GM23338 (cell line): ENCODE results near the gene BCAS3. TPM values are rescaled to one million over a fixed set of nuclear protein-coding genes. Genes with fewer than 3 reads are reported as not detected.

ENCODE experiments used
- ATAC-seq: fragments of 200-7000 bp; cut with Tn5 transposase; 3 replicates; pipeline ENCODE4 v1.9.1; 2020
- DNase-seq: peaks from one replicate; pipeline ENCODE4 v3.0.0-alpha.2; 2015; ENCODE audit warnings: low spot score
- H2AFZ ChIP-seq: fragments of 200-600 bp; sonication (generic); 2 replicates; pipeline ENCODE4 v1.8.0; 2016; ENCODE audit warnings: antibody characterized with exemption, mild to moderate bottlenecking, moderate library complexity
- H3F3A ChIP-seq: fragments of 200-600 bp; sonication (generic); replicated peaks from 2 replicates; pipeline ENCODE4 v1.8.0; 2017; ENCODE audit warnings: antibody characterized with exemption, mixed run types, low read depth
- H3K27ac ChIP-seq: fragments of 200-600 bp; sonication (generic); 2 replicates; pipeline ENCODE4 v1.6.1; 2016; ENCODE audit warnings: low read depth
- H3K27me3 ChIP-seq: fragments of 200-600 bp; sonication (generic); 2 replicates; pipeline ENCODE4 v1.8.0; 2016; ENCODE audit warnings: mild to moderate bottlenecking, mixed run types, moderate library complexity; ENCODE audit not compliant: insufficient read depth
- H3K36me3 ChIP-seq: fragments of 200-600 bp; sonication (generic); 2 replicates; pipeline ENCODE4 v1.8.0; 2016; ENCODE audit warnings: mild to moderate bottlenecking; ENCODE audit not compliant: insufficient read depth
- H3K4me1 ChIP-seq: fragments of 200-600 bp; sonication (generic); 2 replicates; pipeline ENCODE4 v1.8.0; 2016; ENCODE audit warnings: mild to moderate bottlenecking, moderate library complexity; ENCODE audit not compliant: insufficient read depth
- H3K4me2 ChIP-seq: fragments of 200-600 bp; sonication (generic); 2 replicates; pipeline ENCODE4 v1.7.1; 2017; ENCODE audit warnings: mixed run types
- H3K4me3 ChIP-seq: fragments of 200-600 bp; sonication (generic); 2 replicates; pipeline ENCODE4 v1.6.1; 2016; ENCODE audit warnings: mixed run types
- H3K79me2 ChIP-seq: fragments of 200-600 bp; sonication (generic); replicated peaks from 2 replicates; pipeline ENCODE4 v1.8.0; 2017; ENCODE audit warnings: mild to moderate bottlenecking; ENCODE audit not compliant: insufficient read depth
- H3K9me2 ChIP-seq: fragments of 200-600 bp; sonication (generic); 2 replicates; pipeline ENCODE4 v1.8.0; 2017; ENCODE audit not compliant: insufficient read depth
- H4K20me1 ChIP-seq: fragments of 200-600 bp; sonication (generic); replicated peaks from 2 replicates; pipeline ENCODE4 v1.8.0; 2017; ENCODE audit warnings: mild to moderate bottlenecking; ENCODE audit not compliant: insufficient read depth
- H3K27ac Mint-ChIP-seq: 2 replicates; pipeline ENCODE4 v1.8.0; 2020; ENCODE audit warnings: inconsistent platforms, mild to moderate bottlenecking, moderate library complexity, mixed read lengths
- H3K27me3 Mint-ChIP-seq: 3 replicates; pipeline ENCODE4 v1.8.0; 2022; ENCODE audit warnings: low read depth, mild to moderate bottlenecking, moderate library complexity, mixed read lengths, inconsistent platforms; ENCODE audit not compliant: insufficient read depth, poor library complexity
- H3K36me3 Mint-ChIP-seq: 3 replicates; pipeline ENCODE4 v1.8.0; 2021; ENCODE audit warnings: low read depth, mild to moderate bottlenecking, inconsistent platforms, moderate library complexity, mixed read lengths
- H3K4me1 Mint-ChIP-seq: 3 replicates; pipeline ENCODE4 v1.8.0; 2020; ENCODE audit warnings: mild to moderate bottlenecking, inconsistent platforms, mixed read lengths
- H3K4me3 Mint-ChIP-seq: 3 replicates; pipeline ENCODE4 v1.8.0; 2021; ENCODE audit warnings: moderate library complexity, mild to moderate bottlenecking, inconsistent platforms, mixed read lengths
- H3K9me3 Mint-ChIP-seq: 3 replicates; pipeline ENCODE4 v1.8.0; 2020; ENCODE audit warnings: moderate library complexity, mild to moderate bottlenecking, inconsistent platforms, mixed read lengths
- JUNB ChIP-seq: IDR thresholded peaks from one replicate; pipeline ENCODE4 v1.6.1; 2016; ENCODE audit warnings: antibody characterized with exemption; ENCODE audit not compliant: unreplicated experiment
- POLR2AphosphoS5 ChIP-seq: IDR thresholded peaks from 2 replicates; pipeline ENCODE4 v1.6.1; 2016; ENCODE audit warnings: antibody characterized with exemption, low read depth
- ZNF114 ChIP-seq: fragments of 250-450 bp; sonication (Bioruptor Pico); IDR thresholded peaks from 2 replicates; pipeline ENCODE4 v1.5.0; 2020; ENCODE audit warnings: mild to moderate bottlenecking, moderate library complexity
- polyA plus RNA-seq: library from polyadenylated mRNA; unstranded; fragments of >200 nt; fragmentation: Nextera tagmentation; extraction: Ambion mirVana; gene quantifications from 2 replicates; pipeline ENCODE4 v1.2.1, GENCODE V29; 2016
- total RNA-seq: library from RNA; depleted of rRNA; stranded (reverse); fragments of >200 nt; shearing (Covaris generic); gene quantifications from 2 replicates; pipeline ENCODE4 v1.2.3, GENCODE V29; 2014
- TF ChIP-seq, protein P1 (sequence below): fragments of 250-450 bp; sonication (Bioruptor Pico); IDR thresholded peaks from 2 replicates; pipeline ENCODE4 v1.5.0; 2020; ENCODE audit warnings: mild to moderate bottlenecking, moderate library complexity
- TF ChIP-seq, protein P2 (sequence below): IDR thresholded peaks from 2 replicates; pipeline ENCODE4 v1.6.1; 2016; ENCODE audit warnings: antibody characterized with exemption

BCAS3 gene
- total and polyA plus RNA-seq, 2 experiments from 2014 or later, result 8.2 to 28.0 TPM

- TF ChIP-seq, protein P1, sequence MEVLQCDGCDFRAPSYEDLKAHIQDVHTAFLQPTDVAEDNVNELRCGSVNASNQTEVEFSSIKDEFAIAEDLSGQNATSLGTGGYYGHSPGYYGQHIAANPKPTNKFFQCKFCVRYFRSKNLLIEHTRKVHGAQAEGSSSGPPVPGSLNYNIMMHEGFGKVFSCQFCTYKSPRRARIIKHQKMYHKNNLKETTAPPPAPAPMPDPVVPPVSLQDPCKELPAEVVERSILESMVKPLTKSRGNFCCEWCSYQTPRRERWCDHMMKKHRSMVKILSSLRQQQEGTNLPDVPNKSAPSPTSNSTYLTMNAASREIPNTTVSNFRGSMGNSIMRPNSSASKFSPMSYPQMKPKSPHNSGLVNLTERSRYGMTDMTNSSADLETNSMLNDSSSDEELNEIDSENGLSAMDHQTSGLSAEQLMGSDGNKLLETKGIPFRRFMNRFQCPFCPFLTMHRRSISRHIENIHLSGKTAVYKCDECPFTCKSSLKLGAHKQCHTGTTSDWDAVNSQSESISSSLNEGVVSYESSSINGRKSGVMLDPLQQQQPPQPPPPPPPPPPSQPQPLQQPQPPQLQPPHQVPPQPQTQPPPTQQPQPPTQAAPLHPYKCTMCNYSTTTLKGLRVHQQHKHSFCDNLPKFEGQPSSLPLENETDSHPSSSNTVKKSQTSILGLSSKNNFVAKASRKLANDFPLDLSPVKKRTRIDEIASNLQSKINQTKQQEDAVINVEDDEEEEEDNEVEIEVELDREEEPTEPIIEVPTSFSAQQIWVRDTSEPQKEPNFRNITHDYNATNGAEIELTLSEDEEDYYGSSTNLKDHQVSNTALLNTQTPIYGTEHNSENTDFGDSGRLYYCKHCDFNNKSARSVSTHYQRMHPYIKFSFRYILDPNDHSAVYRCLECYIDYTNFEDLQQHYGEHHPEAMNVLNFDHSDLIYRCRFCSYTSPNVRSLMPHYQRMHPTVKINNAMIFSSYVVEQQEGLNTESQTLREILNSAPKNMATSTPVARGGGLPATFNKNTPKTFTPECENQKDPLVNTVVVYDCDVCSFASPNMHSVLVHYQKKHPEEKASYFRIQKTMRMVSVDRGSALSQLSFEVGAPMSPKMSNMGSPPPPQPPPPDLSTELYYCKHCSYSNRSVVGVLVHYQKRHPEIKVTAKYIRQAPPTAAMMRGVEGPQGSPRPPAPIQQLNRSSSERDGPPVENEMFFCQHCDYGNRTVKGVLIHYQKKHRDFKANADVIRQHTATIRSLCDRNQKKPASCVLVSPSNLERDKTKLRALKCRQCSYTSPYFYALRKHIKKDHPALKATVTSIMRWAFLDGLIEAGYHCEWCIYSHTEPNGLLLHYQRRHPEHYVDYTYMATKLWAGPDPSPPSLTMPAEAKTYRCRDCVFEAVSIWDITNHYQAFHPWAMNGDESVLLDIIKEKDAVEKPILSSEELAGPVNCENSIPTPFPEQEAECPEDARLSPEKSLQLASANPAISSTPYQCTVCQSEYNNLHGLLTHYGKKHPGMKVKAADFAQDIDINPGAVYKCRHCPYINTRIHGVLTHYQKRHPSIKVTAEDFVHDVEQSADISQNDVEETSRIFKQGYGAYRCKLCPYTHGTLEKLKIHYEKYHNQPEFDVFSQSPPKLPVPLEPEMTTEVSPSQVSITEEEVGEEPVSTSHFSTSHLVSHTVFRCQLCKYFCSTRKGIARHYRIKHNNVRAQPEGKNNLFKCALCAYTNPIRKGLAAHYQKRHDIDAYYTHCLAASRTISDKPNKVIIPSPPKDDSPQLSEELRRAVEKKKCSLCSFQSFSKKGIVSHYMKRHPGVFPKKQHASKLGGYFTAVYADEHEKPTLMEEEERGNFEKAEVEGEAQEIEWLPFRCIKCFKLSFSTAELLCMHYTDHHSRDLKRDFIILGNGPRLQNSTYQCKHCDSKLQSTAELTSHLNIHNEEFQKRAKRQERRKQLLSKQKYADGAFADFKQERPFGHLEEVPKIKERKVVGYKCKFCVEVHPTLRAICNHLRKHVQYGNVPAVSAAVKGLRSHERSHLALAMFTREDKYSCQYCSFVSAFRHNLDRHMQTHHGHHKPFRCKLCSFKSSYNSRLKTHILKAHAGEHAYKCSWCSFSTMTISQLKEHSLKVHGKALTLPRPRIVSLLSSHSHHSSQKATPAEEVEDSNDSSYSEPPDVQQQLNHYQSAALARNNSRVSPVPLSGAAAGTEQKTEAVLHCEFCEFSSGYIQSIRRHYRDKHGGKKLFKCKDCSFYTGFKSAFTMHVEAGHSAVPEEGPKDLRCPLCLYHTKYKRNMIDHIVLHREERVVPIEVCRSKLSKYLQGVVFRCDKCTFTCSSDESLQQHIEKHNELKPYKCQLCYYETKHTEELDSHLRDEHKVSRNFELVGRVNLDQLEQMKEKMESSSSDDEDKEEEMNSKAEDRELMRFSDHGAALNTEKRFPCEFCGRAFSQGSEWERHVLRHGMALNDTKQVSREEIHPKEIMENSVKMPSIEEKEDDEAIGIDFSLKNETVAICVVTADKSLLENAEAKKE (CRISPR knock-in tag), result no peak
- TF ChIP-seq, protein P2, sequence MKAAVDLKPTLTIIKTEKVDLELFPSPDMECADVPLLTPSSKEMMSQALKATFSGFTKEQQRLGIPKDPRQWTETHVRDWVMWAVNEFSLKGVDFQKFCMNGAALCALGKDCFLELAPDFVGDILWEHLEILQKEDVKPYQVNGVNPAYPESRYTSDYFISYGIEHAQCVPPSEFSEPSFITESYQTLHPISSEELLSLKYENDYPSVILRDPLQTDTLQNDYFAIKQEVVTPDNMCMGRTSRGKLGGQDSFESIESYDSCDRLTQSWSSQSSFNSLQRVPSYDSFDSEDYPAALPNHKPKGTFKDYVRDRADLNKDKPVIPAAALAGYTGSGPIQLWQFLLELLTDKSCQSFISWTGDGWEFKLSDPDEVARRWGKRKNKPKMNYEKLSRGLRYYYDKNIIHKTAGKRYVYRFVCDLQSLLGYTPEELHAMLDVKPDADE, result no peak
- TF ChIP-seq JUNB, result no peak
These were observed 472.3 kb downstream of the BCAS3 start (continued) for GRCh38 chr17:61149862-61150362.

GRCh38 chr17:61150686-61151299, 473.1 kb downstream of the BCAS3 start:
- H3K36me3 ChIP-seq, result no peaks in the 10 kb centered on the region

More at GRCh38 chr17:61150686-61151299, 473.1 kb downstream of the BCAS3 start:
- H2AFZ ChIP-seq, result no peak overlapping the region
- Mint-ChIP-seq H3K4me3 (no peak overlapping the region), H3K27ac (no peak overlapping the region), H3K36me3 (no peaks in the 10 kb centered on the region), H3K27me3 (no peaks in the 10 kb centered on the region), H3K9me3 (no peaks in the 10 kb centered on the region), H3K4me1 (peaks cover 20% of the 10 kb centered on the region)
- TF ChIP-seq ZNF114 (no peak), POLR2AphosphoS5 (no peak), JUNB (no peak)
- H3F3A ChIP-seq, result no peaks in the 10 kb centered on the region
- H3K4me2 ChIP-seq, result no peak overlapping the region
- H3K9me2 ChIP-seq, result no peaks in the 10 kb centered on the region
- H3K27ac ChIP-seq, result no peak overlapping the region
- H3K4me1 ChIP-seq, result 0 out of 2 replicates have a peak, but pooled peaks cover 13% of the 10 kb centered on the region
- DNase-seq (no peak), ATAC-seq (no peak)
- no peaks in the 10 kb centered on the region for H3K79me2 ChIP-seq
- H3K4me3 ChIP-seq, result no peak overlapping the region
- H3K27me3 ChIP-seq, result no peaks in the 10 kb centered on the region
- no peaks in the 10 kb centered on the region for H4K20me1 ChIP-seq
